GM21619 (cell line): ENCODE measurements around the gene MXRA8.
"Not testable (repeated sequence)": the region's sequence is repeated elsewhere in the genome, so short reads cannot be mapped to it uniquely, and the experiment has no call there.

Source experiments
- ATAC-seq: cut with Tn5 transposase; IDR thresholded peaks from one replicate; pipeline ENCODE4 v1.9.1; 2021; ENCODE audit not compliant: unreplicated experiment

MXRA8 gene

DNA sequence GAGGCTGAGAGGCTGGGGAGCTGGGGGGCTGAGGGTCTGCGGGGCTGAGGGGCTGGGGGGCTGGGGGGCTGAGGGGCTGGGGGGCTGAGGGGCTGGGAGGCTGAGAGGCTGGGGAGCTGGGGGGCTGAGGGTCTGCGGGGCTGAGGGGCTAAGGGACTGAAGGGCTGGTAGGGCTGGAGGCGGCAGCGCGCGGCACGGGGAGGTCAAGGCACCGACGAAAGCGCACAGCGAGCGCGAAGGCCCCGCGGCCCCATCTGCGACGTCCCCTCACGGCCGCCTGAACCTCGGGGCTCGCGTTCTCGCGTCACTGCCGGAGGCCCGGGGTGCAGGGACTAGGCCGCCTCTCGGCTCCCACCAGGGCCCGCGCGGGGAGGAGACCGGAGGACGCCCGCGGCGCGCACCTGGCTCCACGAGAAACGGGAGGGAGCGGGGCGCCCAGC lies 34.3 kb downstream of the MXRA8 start:
- ATAC-seq = peak; percentile 24

- ATAC-seq = no peak
Measured at GRCh38 chr1:1322952-1323351, 35.4 kb downstream of the MXRA8 start.

DNA sequence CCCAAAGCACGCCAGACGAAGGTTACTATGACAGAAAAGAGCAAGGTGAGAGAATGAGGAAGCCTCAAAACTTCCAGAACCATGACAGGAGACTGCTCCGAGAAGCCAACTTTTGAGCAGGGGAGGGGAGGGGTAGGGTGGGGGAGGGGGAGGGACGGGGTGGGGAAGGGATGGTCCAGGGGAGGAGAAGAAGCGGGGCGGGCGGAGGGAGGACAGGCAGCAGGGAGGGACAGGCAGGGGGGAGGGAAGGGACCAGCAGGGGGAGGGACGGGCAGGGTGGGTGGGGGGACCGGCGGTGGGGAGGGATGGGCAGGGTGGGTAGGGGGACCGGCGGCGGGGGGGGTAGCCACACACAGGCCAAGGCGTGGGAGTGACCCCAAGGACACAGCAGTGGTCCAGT lies 35.9 kb downstream of the MXRA8 start:
- ATAC-seq = no peak

DNA sequence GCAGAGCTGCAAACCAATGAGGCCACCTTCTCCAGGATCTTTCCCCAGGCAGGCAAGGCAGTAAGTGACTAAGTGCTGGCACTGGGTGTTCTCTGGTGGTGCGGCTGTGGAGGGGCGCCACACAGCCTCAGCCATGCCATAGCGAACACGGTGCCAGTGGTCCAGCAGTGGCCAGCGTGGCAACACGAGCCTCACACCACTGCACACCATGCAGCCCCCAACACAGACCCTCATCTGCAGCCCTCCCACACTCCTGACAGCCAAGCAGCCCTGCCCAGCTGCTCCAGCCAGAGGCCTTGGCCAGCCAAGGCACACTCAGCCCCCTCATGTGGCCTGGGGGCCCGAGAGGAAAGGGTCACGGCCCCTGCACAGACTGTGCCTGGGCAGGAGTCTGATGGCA lies 36.9 kb downstream of the MXRA8 start:
- ATAC-seq = no peak

DNA sequence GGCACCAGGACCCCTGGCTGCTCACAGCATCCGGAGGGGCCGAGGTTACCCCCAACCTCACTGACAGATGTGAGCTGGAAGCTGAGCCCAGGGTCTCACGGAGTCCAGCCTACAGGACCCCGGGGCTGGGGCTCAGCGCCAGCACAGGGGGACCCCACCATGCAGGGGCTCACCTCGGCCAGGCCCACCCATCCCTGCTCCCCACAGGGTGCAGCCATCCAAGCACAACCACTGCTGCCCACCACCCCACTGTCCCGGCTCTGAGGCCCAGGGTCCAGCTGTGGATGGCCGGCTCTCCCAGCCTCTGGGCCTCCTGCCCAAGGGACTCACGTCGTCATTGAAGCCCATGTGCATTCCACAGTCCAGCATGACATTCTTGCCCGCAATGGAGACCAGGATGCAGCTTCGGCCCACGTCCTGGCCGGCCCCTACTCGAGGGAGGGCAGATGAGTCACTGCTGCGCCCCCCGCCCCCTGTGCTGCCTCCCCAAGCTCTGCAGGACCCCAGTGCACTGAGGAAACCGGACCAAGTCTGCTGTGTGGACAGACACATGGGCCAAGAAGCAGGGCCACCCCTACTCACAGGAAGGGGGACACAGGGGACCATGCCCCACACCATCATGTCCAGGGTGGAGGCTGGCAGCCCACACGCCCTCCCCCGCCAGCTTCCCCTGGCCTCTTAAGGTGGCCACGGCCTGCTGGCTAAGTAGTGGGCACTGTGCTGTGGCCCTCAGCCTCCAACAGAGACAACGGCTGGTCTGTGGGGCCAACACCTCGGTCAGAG lies 37.5 kb downstream of the MXRA8 start:
- ATAC-seq = no peak

DNA sequence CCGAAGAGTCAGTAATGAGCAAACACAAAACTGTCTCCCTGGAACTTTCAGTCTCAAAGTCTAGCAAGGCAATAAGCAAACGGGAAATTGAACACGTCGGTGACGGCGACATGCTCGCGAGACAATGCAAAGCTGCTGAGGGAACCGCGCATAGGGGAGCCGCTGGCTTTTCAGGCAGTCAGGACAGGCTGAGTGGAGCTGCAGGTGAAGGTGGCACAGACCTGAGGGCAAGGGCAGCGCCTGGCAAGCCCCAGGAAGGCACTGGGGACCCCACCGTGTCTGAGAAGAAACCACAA lies 38.8 kb downstream of the MXRA8 start:
- ATAC-seq = no peak

DNA sequence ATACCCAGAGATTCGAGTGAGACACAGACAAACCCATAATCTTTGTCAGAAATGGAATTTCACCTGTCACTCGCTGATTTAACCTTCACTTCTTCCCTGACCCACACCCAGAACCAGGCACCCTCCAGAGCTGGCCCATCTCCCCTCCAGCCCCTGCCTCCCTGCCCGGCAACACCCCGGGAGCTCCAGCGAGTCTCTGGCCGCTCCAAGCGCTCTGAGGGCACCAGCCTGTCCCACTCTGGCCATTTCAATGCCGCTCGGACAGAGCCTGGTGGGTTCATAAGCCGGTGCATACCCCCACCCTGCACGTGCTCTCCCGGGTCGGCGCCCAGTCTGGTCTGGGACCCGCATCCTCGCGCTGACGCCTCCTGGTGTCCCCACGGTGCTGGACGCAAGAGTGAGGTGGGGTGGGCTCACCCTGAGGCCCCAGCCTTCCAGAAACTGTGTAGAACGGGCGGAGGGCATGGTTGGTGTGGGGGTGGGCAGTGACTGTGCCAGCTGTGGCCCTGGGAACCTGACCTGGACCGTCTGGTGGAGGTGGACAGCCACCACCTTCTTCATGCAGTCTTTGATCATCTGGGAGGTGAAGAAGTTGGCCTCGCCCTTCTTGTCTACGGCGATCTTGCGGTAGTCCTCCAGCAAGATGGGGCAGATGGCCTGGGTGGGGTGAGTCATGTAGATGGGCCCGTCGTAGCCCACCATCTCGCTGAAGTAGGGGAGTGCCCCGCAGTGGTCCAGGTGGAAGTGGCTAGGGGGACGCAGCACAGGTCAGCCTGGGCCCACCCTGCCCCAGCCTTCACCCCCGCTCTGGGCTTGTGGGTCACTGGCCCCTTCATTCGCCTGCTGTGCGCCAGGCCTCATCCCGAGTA lies 39.3 kb downstream of the MXRA8 start:
- ATAC-seq = no peak

GRCh38 chr1:1318131-1318652 lies 40.2 kb downstream of the MXRA8 start:
- ATAC-seq = no peak

DNA sequence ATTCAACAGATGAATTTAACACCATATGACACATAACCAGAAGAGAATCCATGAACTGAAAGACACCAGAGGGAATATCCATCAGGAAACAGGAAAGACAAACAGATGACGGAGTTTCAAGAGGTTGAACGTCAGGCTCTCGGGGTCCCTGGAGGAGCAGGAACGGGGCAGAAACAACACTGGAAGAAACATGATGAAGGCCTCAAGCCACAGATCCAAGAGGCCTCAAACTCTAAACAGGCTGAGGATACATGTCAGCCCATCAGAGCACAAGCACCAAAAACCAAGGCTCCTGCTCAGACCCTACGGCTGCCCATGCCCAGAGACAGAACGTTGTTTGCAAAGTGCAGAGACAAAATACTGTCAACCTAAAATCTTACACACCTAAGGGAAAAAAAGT lies 40.9 kb downstream of the MXRA8 start:
- no peak for ATAC-seq

DNA sequence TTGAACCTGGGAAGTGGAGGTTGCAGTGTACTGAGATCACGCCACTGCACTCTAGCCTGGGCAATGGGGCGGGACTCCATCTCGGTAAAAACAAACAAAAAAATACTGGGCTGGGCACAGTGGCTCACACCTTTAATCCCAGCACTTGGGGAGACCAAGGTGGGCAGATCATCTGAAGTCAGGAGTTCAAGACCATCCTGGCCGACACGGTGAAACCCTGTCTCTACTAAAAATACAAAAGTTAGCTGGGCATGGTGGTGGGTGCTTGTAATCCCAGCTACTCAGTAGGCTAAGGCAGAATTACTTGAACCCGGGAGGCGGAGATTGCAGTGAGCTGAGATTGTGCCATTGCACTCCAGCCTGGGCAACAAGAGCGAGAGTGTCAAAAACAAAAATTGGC lies 42.2 kb downstream of the MXRA8 start:
- not testable (repeated sequence) for ATAC-seq

- no peak for ATAC-seq
Measured at GRCh38 chr1:1315435-1315954, 42.9 kb downstream of the MXRA8 start.

DNA sequence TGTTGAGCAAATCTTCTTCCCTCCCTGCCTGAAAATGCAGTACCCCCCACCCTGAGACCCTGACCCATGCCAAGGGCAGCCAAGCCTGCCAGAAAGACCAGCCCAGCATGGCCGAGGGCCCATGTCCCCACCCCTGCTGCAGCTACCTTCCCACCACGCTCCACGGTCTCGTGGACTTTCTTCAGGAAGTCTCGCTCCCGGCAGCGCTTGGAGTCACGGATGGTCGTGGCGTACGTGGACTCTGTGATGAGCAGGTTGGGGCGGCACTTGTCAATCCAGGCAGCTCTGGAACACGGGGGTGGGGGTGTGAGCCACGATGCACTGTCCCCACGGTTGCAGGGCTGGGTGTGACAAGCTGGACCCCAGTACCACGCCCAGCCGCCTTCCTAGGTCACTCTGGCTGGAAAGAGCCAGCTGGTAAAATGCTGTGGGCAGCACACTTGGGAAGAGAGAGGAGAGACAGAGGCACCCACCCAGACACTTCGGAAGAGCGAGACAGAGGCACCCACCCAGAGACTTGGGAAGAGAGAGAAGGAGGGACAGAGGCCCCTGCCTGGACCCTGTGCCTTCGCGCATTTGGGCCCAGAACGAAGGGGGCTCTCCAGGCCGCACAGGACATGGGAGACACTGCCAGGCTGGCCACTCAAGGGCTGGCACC lies 43.5 kb downstream of the MXRA8 start:
- ATAC-seq = no peak

- ATAC-seq = no peak
Measured at GRCh38 chr1:1314237-1314586, 44.1 kb downstream of the MXRA8 start.

DNA sequence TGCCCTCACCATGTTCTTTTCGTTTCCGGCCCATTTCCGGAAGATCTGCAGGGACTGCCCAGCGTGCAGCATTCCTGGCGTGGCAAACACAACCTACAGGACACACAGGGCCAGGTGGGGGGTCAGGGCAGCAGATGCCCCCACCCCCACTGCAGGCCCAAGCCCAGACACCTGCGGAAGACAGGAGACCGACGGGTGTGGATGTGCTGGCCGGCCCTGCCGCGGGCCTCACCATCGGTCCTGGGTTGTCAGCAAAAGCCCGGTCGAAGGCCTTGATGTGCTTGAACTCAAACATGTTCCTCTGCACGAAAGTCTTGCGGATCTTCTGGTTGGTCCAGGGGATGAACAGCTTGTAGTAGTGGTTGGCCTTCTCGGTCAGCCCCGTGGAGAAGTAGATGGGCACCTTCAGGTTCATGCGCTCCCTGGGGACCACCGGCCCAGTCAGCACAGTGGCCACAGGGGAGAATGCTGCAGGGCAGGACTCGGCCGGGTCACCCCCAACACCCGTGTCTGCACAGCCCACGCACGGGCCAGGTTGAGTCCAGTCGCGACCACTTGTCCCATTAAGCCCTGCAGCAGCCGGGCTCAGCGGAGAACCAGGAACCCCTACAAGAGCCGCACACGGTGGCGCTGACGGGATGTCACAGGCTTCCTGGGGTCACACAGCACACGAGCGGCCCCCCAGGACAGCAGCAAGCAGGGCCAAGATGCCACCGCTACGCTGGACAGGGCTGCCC lies 44.7 kb downstream of the MXRA8 start:
- no peak for ATAC-seq

GRCh38 chr1:1312450-1313314 lies 45.7 kb downstream of the MXRA8 start:
- ATAC-seq = no peak

DNA sequence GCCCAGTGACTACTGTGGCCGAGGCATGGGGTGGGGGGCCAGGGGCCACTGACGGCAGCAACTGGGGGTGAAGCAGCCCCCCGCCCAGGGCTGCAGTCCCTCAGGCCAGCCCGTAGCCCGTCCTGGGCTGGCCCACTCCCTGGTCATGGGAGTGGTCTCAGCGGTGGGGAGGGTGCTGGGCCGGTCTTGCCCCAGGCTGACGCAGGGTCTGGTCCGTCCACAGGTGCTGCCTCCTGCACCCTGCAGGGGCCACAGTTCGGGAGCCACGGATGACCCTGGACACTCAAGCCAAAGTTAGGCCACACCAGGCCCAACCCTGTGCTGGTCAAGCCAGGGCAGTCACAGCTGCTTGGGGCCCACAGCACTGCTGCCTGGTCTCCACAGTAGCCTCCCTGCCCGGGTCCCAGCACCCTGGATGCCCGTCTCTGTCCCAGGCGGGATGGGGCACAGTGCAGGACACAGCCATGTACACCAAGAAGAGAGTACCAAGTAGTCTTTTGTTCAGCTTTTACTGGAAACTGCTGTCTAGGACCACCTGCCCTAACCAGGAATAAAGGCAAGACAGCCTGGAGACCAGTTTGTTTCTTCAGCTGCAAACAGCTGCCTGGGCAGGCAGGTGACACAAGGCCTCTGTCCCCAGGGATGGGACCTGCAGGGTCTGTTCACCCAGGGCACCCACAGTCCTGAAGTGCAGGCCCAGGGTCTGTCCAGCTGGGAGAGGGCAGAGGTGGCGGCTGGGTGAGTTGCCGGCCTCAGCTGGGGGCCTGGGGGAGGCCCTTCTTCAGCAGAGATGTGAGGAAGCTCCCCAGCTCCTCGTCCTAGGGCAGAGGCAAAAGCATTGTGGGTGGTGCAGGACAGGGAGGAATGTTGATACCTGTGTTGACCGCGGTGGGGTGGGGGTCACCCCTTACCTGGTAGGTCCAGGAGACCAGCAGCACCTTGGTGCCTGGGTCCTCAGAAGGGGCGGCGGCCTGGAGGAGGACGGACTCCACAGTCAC lies 46.9 kb downstream of the MXRA8 start:
- no peak for ATAC-seq

GRCh38 chr1:1310476-1311053 lies 47.8 kb downstream of the MXRA8 start:
- ATAC-seq = no peak

DNA sequence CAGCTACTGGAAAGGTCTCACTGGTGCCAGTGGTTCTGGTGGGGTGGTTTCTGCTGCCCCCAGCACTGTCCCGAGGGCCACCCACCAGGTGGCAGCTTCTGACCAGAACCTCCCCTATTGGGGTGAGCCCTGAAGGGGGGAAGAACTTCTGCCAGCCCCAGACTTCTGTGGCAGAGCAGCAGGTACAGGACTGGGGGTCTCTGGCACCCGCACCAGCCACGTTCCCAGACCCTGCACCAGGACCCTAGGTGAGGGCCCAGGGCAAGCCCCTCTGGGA lies 48.3 kb downstream of the MXRA8 start:
- no peak for ATAC-seq
